HCT116 (cell line): ENCODE data around the gene TMEM82. TPM values are rescaled to one million over a fixed set of nuclear protein-coding genes. Genes with fewer than 3 reads are reported as not detected.

Experiments used
- ATAC-seq: fragments of 200-7000 bp; cut with Tn5 transposase; 2 replicates; pipeline ENCODE4 v1.9.1; 2020; ENCODE audit warnings: mild to moderate bottlenecking, moderate library complexity
- BruUV-seq: library from RNA; stranded (reverse); fragments of 400-500 nt; replicated peaks from 2 replicates; lab custom pipeline; 2021; lab: Mats Ljungman, UMichigan
- CTCF ChIA-PET: fragments of 300-600 bp; sonication (Branson Sonifier 250); formaldehyde crosslinking; loops from one replicate; lab custom pipeline; 2021; ENCODE audit warnings: antibody characterized with exemption; lab: Charles Lee
- POLR2A ChIA-PET: fragments of 300-600, 350-600 bp; sonication (Branson Sonifier 250); formaldehyde crosslinking; loops from one replicate; lab custom pipeline; 2021; ENCODE audit warnings: antibody characterized with exemption; lab: Charles Lee
- RAD21 ChIA-PET, 2 experiments: fragments of 300-600 bp; sonication (Branson Sonifier 250); formaldehyde crosslinking; loops; one replicate each; lab custom pipeline; 2023; ENCODE audit warnings: low total read pairs in 2 of 2; ENCODE audit not compliant: uncharacterized antibody in 2 of 2, unreplicated experiment in 2 of 2, low non-redundant PET in 1 of 2; lab: Charles Lee
- DNase-seq: peaks from one replicate; pipeline ENCODE4 v3.0.0-alpha.2; 2010; ENCODE audit warnings: low read depth, low spot score
- H2AFZ ChIP-seq: fragments of 200-600 bp; shearing (Covaris generic), sonication (generic); 2 replicates; pipeline ENCODE4 v1.6.1; 2017; ENCODE audit warnings: low read depth, mixed run types, mixed read lengths, antibody characterized with exemption, low read length; ENCODE audit not compliant: poor library complexity, severe bottlenecking
- H3K27ac ChIP-seq: 2 replicates; pipeline ENCODE4 v1.5.1; 2012; ENCODE audit warnings: low read depth, low read length
- H3K27me3 ChIP-seq: fragments of 200-600 bp; sonication (generic); 2 replicates; pipeline ENCODE4 v1.6.1; 2016; ENCODE audit warnings: mixed run types, low read length, mixed read lengths; ENCODE audit not compliant: insufficient read depth
- H3K36me3 ChIP-seq, 2 experiments: fragments of 200-500 bp in 1 of 2; fragments of 200-600 bp in 1 of 2; sonication (Bioruptor generic) in 1 of 2; sonication (generic) in 1 of 2; 2 replicates each; pipeline versions ENCODE4 v1.5.1 to v1.6.1; 2014 to 2016; ENCODE audit warnings: low read length in 2 of 2, inconsistent platforms in 1 of 2, mixed read lengths in 1 of 2, mixed run types in 1 of 2; ENCODE audit not compliant: insufficient read depth in 2 of 2, control insufficient read depth in 1 of 2
- H3K4me1 ChIP-seq, 2 experiments: fragments of 200-600 bp in 1 of 2; sonication (generic) in 1 of 2; 2 replicates each; pipeline versions ENCODE4 v1.5.1 to v1.6.1; 2012 to 2017; ENCODE audit warnings: low read length in 2 of 2, inconsistent platforms in 1 of 2, mild to moderate bottlenecking in 1 of 2, mixed read lengths in 1 of 2, mixed run types in 1 of 2, moderate library complexity in 1 of 2; ENCODE audit not compliant: insufficient read depth in 2 of 2, control insufficient read depth in 1 of 2
- H3K4me2 ChIP-seq: fragments of 200-600 bp; sonication (generic); 2 replicates; pipeline ENCODE4 v1.6.1; 2017; ENCODE audit warnings: mixed run types, low read length, mixed read lengths
- H3K4me3 ChIP-seq, 2 experiments: fragments of 200-600 bp in 1 of 2; sonication (generic) in 1 of 2; replicated peaks in 1 of 2; 2 replicates each; pipeline ENCODE4 v1.5.1; 2011 to 2016; ENCODE audit warnings: low read length in 2 of 2, control low read depth in 1 of 2, low read depth in 1 of 2, mild to moderate bottlenecking in 1 of 2, mixed read lengths in 1 of 2, mixed run types in 1 of 2
- H3K79me2 ChIP-seq: fragments of 200-600 bp; sonication (generic); 2 replicates; pipeline ENCODE4 v1.6.1; 2017; ENCODE audit warnings: mild to moderate bottlenecking, mixed run types, low read length, moderate library complexity, mixed read lengths; ENCODE audit not compliant: insufficient read depth
- H3K9ac ChIP-seq: fragments of 200-600 bp; sonication (generic); 2 replicates; pipeline ENCODE4 v1.6.1; 2016; ENCODE audit warnings: low read length, mixed read lengths
- H3K9me2 ChIP-seq: fragments of 200-600 bp; sonication (generic), shearing (Covaris generic); 2 replicates; pipeline ENCODE4 v1.6.1; 2017; ENCODE audit warnings: mixed run types, mild to moderate bottlenecking, moderate library complexity; ENCODE audit not compliant: insufficient read depth
- H3K9me3 ChIP-seq, 2 experiments: fragments of 200-500 bp in 1 of 2; fragments of 200-600 bp in 1 of 2; sonication (Bioruptor generic) in 1 of 2; sonication (generic) in 1 of 2; 2 replicates each; pipeline ENCODE4 v1.6.1; 2014 to 2017; ENCODE audit warnings: low read length in 2 of 2, mixed read lengths in 2 of 2, inconsistent platforms in 1 of 2, low read depth in 1 of 2, mild to moderate bottlenecking in 1 of 2, mixed run types in 1 of 2, moderate library complexity in 1 of 2; ENCODE audit not compliant: control insufficient read depth in 1 of 2, insufficient read depth in 1 of 2
- H4K20me1 ChIP-seq: fragments of 200-600 bp; sonication (generic), shearing (Covaris generic); 2 replicates; pipeline ENCODE4 v1.6.1; 2017; ENCODE audit warnings: mixed run types, mild to moderate bottlenecking, moderate library complexity; ENCODE audit not compliant: insufficient read depth
- CEBPB ChIP-seq: IDR thresholded peaks from 2 replicates; pipeline ENCODE4 v1.6.1; 2012; ENCODE audit warnings: low read depth
- CTCF ChIP-seq, 3 experiments: fragments of 200-600 bp in 1 of 3; sonication (generic) in 1 of 3; IDR thresholded peaks in 2 of 3; conservative IDR thresholded peaks in 1 of 3; 2 replicates each; pipeline ENCODE4 v1.5.1; 2012 to 2017; ENCODE audit warnings: low read depth in 2 of 3, low read length in 2 of 3, antibody characterized with exemption in 1 of 3, borderline replicate concordance in 1 of 3, control low read depth in 1 of 3, mild to moderate bottlenecking in 1 of 3, mixed read lengths in 1 of 3, mixed run types in 1 of 3, moderate library complexity in 1 of 3; ENCODE audit not compliant: insufficient read depth in 1 of 3
- EGR1 ChIP-seq: IDR thresholded peaks from 2 replicates; pipeline ENCODE4 v1.6.1; 2012; ENCODE audit warnings: low read depth
- ELF1 ChIP-seq: IDR thresholded peaks from 2 replicates; pipeline ENCODE4 v1.6.1; 2012; ENCODE audit warnings: low read depth, borderline replicate concordance
- JUND ChIP-seq: IDR thresholded peaks from 2 replicates; pipeline ENCODE4 v1.6.1; 2012
- POLR2A ChIP-seq: IDR thresholded peaks from 2 replicates; pipeline ENCODE4 v1.7.0; 2011; ENCODE audit warnings: borderline replicate concordance; ENCODE audit not compliant: insufficient read depth, insufficient read length; ENCODE audit errors: extremely low read depth
- POLR2AphosphoS5 ChIP-seq: IDR thresholded peaks from 2 replicates; pipeline ENCODE4 v1.6.1; 2011; ENCODE audit warnings: mild to moderate bottlenecking, low read depth, low read length, moderate library complexity
- RAD21 ChIP-seq: IDR thresholded peaks from 2 replicates; pipeline ENCODE4 v1.6.1; 2012; ENCODE audit warnings: low read depth, mild to moderate bottlenecking
- REST ChIP-seq: IDR thresholded peaks from 2 replicates; pipeline ENCODE4 v1.6.1; 2012; ENCODE audit warnings: low read depth
- SP1 ChIP-seq: IDR thresholded peaks from 2 replicates; pipeline ENCODE4 v1.6.1; 2012; ENCODE audit warnings: low read depth
- TCF7L2 ChIP-seq: IDR thresholded peaks from 2 replicates; pipeline ENCODE4 v1.7.0; 2011; ENCODE audit warnings: borderline replicate concordance, inconsistent platforms; ENCODE audit not compliant: insufficient read depth, insufficient read length; ENCODE audit errors: extremely low read depth
- YY1 ChIP-seq: IDR thresholded peaks from 2 replicates; pipeline ENCODE4 v1.6.1; 2011; ENCODE audit warnings: low read length, low read depth, moderate library complexity, mild to moderate bottlenecking; ENCODE audit not compliant: insufficient replicate concordance; ENCODE audit errors: extremely low read depth
- ZBTB33 ChIP-seq: IDR thresholded peaks from 2 replicates; pipeline ENCODE4 v1.6.1; 2011; ENCODE audit warnings: mild to moderate bottlenecking, low read length, moderate library complexity; ENCODE audit not compliant: insufficient replicate concordance; ENCODE audit errors: extremely low read depth
- ZNF274 ChIP-seq: fragments of 200-500 bp; sonication (Bioruptor generic); IDR thresholded peaks from 2 replicates; pipeline ENCODE4 v1.6.1; 2014; ENCODE audit warnings: mild to moderate bottlenecking, low read depth, low read length, inconsistent platforms
- intact Hi-C: fragments of 100-400 bp; cut with micrococcal nuclease; formaldehyde crosslinking; loops from 2 replicates; pipeline ENCODE4 v1.10.0; 2022
- total RNA-seq: library from RNA; stranded (reverse); gene quantifications from one replicate; pipeline ENCODE4 v1.2.1, GENCODE V29; 2021; ENCODE audit not compliant: unreplicated experiment

The TMEM82 gene
- total RNA-seq, 1 experiment from 2014 or later, result not detected

- no peak for TF ChIP-seq POLR2AphosphoS5
- TF ChIP-seq JUND, result no peak
- no peak for TF ChIP-seq ZNF274
- no peak for TF ChIP-seq SP1
- no peak for TF ChIP-seq YY1
- no peak for TF ChIP-seq CEBPB
- TF ChIP-seq ZBTB33, result no peak
- no peak for TF ChIP-seq EGR1
- no peak for TF ChIP-seq ELF1
Measured at GRCh38 chr1:15696956-15697521, 45.3 kb upstream of the TMEM82 start (continued).

- no TSS peak for BruUV-seq
Measured at GRCh38 chr1:15698201-15698600, 44.1 kb upstream of the TMEM82 start.

More at GRCh38 chr1:15698201-15698600, 44.1 kb upstream of the TMEM82 start:
- no peaks in the 10 kb centered on the region for H3K36me3 ChIP-seq
- H3K79me2 ChIP-seq, result peaks cover 15% of the 10 kb centered on the region; the same call in 1 of the 2 replicates
- no peaks in the 10 kb centered on the region for H3K9me3 ChIP-seq
- peaks cover 0 to 3% of the 10 kb centered on the region in 2 experiments; a peak in 1 of 4 replicates for H3K4me1 ChIP-seq
- DNase-seq, result no peak
- POLR2A ChIA-PET, result no interaction called here
- H3K9ac ChIP-seq, result no peak overlapping the region
- no peak for TF ChIP-seq TCF7L2
- no peak for TF ChIP-seq REST
- no peak for TF ChIP-seq POLR2A
- no peak for TF ChIP-seq RAD21
- TF ChIP-seq SP1, result no peak
- TF ChIP-seq CTCF (IDR thresholded peaks at IDR 0.05 in 2 of 3, conservative IDR thresholded peaks at IDR 0.05 in 1 of 3; ENCODE audit: borderline replicate concordance in 1 of 3, insufficient read depth in 1 of 3, low read depth in 2 of 3, low read length in 2 of 3), result no peak
- no peak for TF ChIP-seq POLR2AphosphoS5
- RAD21 ChIA-PET, result no interaction called here
- CTCF ChIA-PET, result no interaction called here
- no peak for ATAC-seq
- H3K4me2 ChIP-seq, result no peak overlapping the region
- H2AFZ ChIP-seq, result no peak overlapping the region
- H3K9me2 ChIP-seq, result no peaks in the 10 kb centered on the region
- intact Hi-C loops, result no loop called here
- H4K20me1 ChIP-seq, result no peaks in the 10 kb centered on the region
- H3K27ac ChIP-seq, result no peak overlapping the region
- no peak overlapping the region for H3K4me3 ChIP-seq
- no peaks in the 10 kb centered on the region for H3K27me3 ChIP-seq
